Measurements from ENCODE around the gene HOXB4.
"Not testable (repeated sequence)": the region's sequence is repeated elsewhere in the genome, so short reads cannot be mapped to it uniquely, and the experiment has no call there.

DNA sequence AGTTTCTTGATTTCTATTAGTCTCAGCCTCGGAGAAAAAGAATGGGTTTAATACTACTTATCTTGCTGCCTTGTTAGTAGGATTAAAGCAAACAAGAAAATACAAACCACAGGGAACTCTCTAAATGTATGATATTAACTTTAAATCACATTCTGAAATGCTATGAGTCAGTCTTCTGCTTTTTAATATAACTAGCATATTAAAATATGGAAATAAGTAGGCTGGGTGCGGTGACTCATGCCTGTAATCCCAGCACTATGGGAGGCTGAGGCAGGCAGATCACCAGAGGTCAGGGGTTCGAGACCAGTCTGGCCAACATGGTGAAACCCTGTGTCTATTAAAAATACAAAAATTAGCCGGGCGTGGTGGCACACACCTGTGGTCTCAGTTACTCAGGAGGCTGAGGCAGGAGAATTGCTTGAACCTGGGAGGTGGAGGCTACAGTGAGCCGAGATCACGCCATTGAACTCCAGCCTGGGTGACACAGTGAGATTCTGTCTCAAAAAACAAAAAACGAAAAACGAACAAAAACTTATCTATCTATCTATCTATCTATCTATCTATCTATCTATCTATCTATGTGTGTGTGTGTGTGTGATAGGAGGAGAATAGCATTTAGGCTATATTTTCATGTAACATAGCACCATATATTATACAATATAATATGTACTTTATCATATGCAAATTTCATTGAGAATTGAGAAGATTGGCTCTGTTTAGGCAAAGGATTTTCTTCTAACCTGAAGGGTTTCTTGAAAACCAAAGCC lies 42.2 kb downstream of the HOXB4 start:
- TF ChIP-seq, protein P1, sequence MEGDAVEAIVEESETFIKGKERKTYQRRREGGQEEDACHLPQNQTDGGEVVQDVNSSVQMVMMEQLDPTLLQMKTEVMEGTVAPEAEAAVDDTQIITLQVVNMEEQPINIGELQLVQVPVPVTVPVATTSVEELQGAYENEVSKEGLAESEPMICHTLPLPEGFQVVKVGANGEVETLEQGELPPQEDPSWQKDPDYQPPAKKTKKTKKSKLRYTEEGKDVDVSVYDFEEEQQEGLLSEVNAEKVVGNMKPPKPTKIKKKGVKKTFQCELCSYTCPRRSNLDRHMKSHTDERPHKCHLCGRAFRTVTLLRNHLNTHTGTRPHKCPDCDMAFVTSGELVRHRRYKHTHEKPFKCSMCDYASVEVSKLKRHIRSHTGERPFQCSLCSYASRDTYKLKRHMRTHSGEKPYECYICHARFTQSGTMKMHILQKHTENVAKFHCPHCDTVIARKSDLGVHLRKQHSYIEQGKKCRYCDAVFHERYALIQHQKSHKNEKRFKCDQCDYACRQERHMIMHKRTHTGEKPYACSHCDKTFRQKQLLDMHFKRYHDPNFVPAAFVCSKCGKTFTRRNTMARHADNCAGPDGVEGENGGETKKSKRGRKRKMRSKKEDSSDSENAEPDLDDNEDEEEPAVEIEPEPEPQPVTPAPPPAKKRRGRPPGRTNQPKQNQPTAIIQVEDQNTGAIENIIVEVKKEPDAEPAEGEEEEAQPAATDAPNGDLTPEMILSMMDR (IDR thresholded peaks at IDR 0.05; ENCODE audit: low read length): not testable (repeated sequence)
- not testable (repeated sequence) for TF ChIP-seq EZH2phosphoT487 (IDR thresholded peaks at IDR 0.05; ENCODE audit: low read length)

Data from MM.1S (cell line).